HepG2 (cell line): ENCODE data around the gene ZFP1. TPM values are rescaled to one million over a fixed set of nuclear protein-coding genes. Genes with fewer than 3 reads are reported as not detected.
A peak's percentile ranks its signal among the peaks of the same experiment; 100 is the strongest.

Experiments used
- ATAC-seq: fragments of 200-7000 bp; cut with Tn5 transposase; 3 replicates; pipeline ENCODE4 v1.9.1; 2020; ENCODE audit warnings: mild to moderate bottlenecking, moderate library complexity
- BruUV-seq: library from RNA; stranded (reverse); fragments of 400-500 nt; replicated peaks from 2 replicates; lab custom pipeline; 2021; lab: Mats Ljungman, UMichigan
- CTCF ChIA-PET: fragments of 300-600 bp; formaldehyde crosslinking; extraction: SDS; loops from one replicate; lab custom pipeline; 2021; ENCODE audit warnings: low total read pairs, inconsistent platforms, low intra/inter-chr PET ratio; lab: Yijun Ruan, JAX
- POLR2A ChIA-PET: fragments of 350-600 bp; sonication (Branson Sonifier 250); formaldehyde crosslinking; loops from one replicate; lab custom pipeline; 2020; ENCODE audit warnings: antibody characterized with exemption, inconsistent platforms; lab: Yijun Ruan, JAX
- DNase-seq: peaks from one replicate; pipeline ENCODE4 v3.0.0-alpha.2; 2015; ENCODE audit warnings: low spot score
- FAIRE-seq: peaks from 3 replicates; lab custom pipeline; 2011; peaks lifted over from hg19 to GRCh38; lab: Jason Lieb, UNC
- H2AFZ ChIP-seq: one replicate; pipeline ENCODE4 v1.6.1; 2011; ENCODE audit warnings: low read length, inconsistent platforms
- H3K27ac ChIP-seq: fragments of 300-600 bp; 3 replicates; pipeline ENCODE4 v1.8.0; 2011; ENCODE audit warnings: mixed run types, mild to moderate bottlenecking, mixed read lengths, low read length, inconsistent platforms; ENCODE audit not compliant: insufficient read depth; ENCODE audit errors: extremely low read length
- H3K27me3 ChIP-seq, 2 experiments: fragments of 200-600 bp in 1 of 2; 2 replicates in 1 of 2; 3 replicates in 1 of 2; pipeline versions ENCODE4 v1.6.0 to v1.8.0; 2011; ENCODE audit warnings: low read length in 2 of 2, mild to moderate bottlenecking in 2 of 2, moderate library complexity in 2 of 2, inconsistent platforms in 1 of 2; ENCODE audit not compliant: insufficient read depth in 2 of 2, control insufficient read depth in 1 of 2
- H3K36me3 ChIP-seq, 2 experiments: fragments of 200-600 bp in 1 of 2; replicated peaks in 1 of 2; 2 replicates in 1 of 2; 3 replicates in 1 of 2; pipeline versions ENCODE4 v1.5.1 to v1.8.0; 2011; ENCODE audit warnings: low read length in 2 of 2, inconsistent platforms in 1 of 2; ENCODE audit not compliant: insufficient read depth in 2 of 2, control insufficient read depth in 1 of 2
- H3K4me1 ChIP-seq: 2 replicates; pipeline ENCODE4 v1.5.1; 2012; ENCODE audit warnings: low read length, inconsistent platforms; ENCODE audit not compliant: insufficient read depth
- H3K4me2 ChIP-seq: 2 replicates; pipeline ENCODE4 v1.6.0; 2011; ENCODE audit warnings: low read depth, low read length, inconsistent platforms
- H3K4me3 ChIP-seq, 3 experiments: fragments of 200-600 bp in 1 of 3; sonication (generic), shearing (Covaris generic) in 1 of 3; replicated peaks in 1 of 3; 2 replicates each; pipeline ENCODE4 v1.5.1; 2011 to 2016; ENCODE audit warnings: low read length in 3 of 3, inconsistent platforms in 2 of 3, low read depth in 2 of 3, mild to moderate bottlenecking in 2 of 3, control low read depth in 1 of 3, mixed read lengths in 1 of 3; ENCODE audit not compliant: insufficient read depth in 1 of 3
- H3K79me2 ChIP-seq: one replicate; pipeline ENCODE4 v1.6.1; 2011; ENCODE audit warnings: low read length, inconsistent platforms; ENCODE audit not compliant: insufficient read depth
- H3K9ac ChIP-seq: 2 replicates; pipeline ENCODE4 v1.6.0; 2011; ENCODE audit warnings: mild to moderate bottlenecking, low read depth, low read length, inconsistent platforms; ENCODE audit not compliant: insufficient read depth
- H3K9me3 ChIP-seq: 2 replicates; pipeline ENCODE4 v1.5.1; 2012; ENCODE audit warnings: mild to moderate bottlenecking, low read length
- H4K20me1 ChIP-seq: 2 replicates; pipeline ENCODE4 v1.6.0; 2011; ENCODE audit warnings: inconsistent platforms, mild to moderate bottlenecking, low read length, moderate library complexity; ENCODE audit not compliant: insufficient read depth
- CBX1 ChIP-seq: IDR thresholded peaks from one replicate; pipeline ENCODE4 v1.6.1; 2016; ENCODE audit warnings: antibody characterized with exemption, low read depth
- IKZF5 ChIP-seq: IDR thresholded peaks from 2 replicates; pipeline ENCODE4 v1.6.1; 2018; ENCODE audit warnings: missing genetic modification reagents, mild to moderate bottlenecking, missing compliant biosample characterization
- RXRA ChIP-seq: sonication (generic); formaldehyde crosslinking; IDR thresholded peaks from 2 replicates; pipeline ENCODE4 v1.5.1; 2020; ENCODE audit warnings: missing genetic modification reagents
- ZNF878 ChIP-seq: sonication (generic); formaldehyde crosslinking; IDR thresholded peaks from 2 replicates; pipeline ENCODE4 v1.8.1; 2023; ENCODE audit warnings: mild to moderate bottlenecking, missing genetic modification reagents, moderate library complexity
- WGBS: methylation state at CpG from one replicate; pipeline ENCODE4 v1.1.6; 2017; ENCODE audit warnings: low lambda C conversion rate; 5-methylcytosine and 5-hydroxymethylcytosine counted together
- in situ Hi-C: cut with HindIII; loops from 2 replicates; pipeline ENCODE4 v1.10.0; 2017; ENCODE audit warnings: low pct_unique_long_range_greater_than_20kb; ENCODE audit not compliant: extremely low pct_ligation_motif_present
- intact Hi-C: fragments of 100-400 bp; cut with micrococcal nuclease; formaldehyde crosslinking; loops from one replicate; pipeline ENCODE4 v1.10.0; 2022; ENCODE audit not compliant: unreplicated experiment
- polyA plus RNA-seq, 8 experiments: library from polyadenylated mRNA; depleted of rRNA in 3 of 8; stranded (reverse) in 7 of 8; unstranded in 1 of 8; fragments of >200 nt; fragmentation: Illumina TruSeq in 4 of 8; extraction: Trizol in 4 of 8; gene quantifications; 2 replicates each; pipeline versions ENCODE4 v1.2.1 to v1.2.3, GENCODE V29; 2011 to 2016; ENCODE audit warnings: low read depth in 4 of 8, missing spikeins in 1 of 8, mixed read lengths in 1 of 8; ENCODE audit not compliant: insufficient read depth in 1 of 8
- total RNA-seq, 5 experiments: library from RNA; depleted of rRNA; stranded (reverse); fragments of >200 nt; fragmentation: Illumina TruSeq; extraction: Trizol; gene quantifications; 2 replicates each; pipeline ENCODE4 v1.2.3, GENCODE V29; 2016; ENCODE audit warnings: low read depth in 1 of 5

ZFP1 gene
- total and polyA plus RNA-seq, 2 of the 13 experiments (the other 11 are each of a cell fraction or from before 2014, with no cell fraction given): 8.3 to 14.0 TPM

- TF ChIP-seq ZNF878 (CRISPR knock-in tag): no peak
- no peak for TF ChIP-seq CBX1
These were observed 60.0 kb downstream of the ZFP1 start (continued) for GRCh38 chr16:75208242-75208825.

DNA sequence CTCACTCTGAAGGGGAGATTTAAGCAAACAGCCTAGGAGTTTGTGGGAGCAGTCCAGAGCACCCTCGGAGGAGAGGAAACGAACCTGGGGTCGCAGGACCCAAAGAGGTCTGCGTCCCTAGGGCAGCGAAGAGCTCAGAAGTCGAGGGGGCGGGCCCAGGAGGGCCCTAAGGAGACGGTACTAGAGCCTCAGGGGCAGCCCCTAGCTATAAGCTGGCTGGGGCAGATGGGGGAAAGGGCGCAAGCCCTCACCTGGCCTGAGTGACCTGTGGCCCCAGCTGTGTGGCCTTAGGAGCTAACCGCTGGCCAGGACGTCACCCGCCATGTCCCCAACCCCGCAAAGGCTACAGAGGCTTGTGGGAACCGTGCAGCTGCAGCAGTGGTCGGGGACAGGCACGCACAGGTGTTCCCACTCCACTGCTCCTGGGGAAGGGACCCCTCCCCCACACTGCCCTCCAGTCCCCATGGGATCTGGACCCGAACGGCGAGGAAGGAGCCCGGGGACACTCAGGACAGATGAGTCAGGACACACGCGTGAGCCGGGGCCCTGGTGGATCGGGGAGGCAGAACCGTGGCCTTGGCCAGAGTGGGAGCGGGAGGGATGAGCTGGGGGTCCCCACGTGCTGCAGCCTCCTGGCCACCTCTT, 60.7 kb downstream of the ZFP1 start:
- H3K36me3 ChIP-seq: no peaks in the 10 kb centered on the region
- no peak overlapping the region for H3K4me2 ChIP-seq
- no peaks in the 10 kb centered on the region for H3K79me2 ChIP-seq
- no peak overlapping the region for H2AFZ ChIP-seq
- ATAC-seq (peak; percentile 2; the same call in 2 of the 3 replicates), FAIRE-seq (no peak), DNase-seq (no peak)
- intact Hi-C loops: no loop called here
- H4K20me1 ChIP-seq: no peaks in the 10 kb centered on the region
- no peaks in the 10 kb centered on the region for H3K9me3 ChIP-seq
- in situ Hi-C loops: no loop called here
- POLR2A ChIA-PET: interaction anchor here (1.4 kb wide), 1 partner anchor 18 kb away, joined by 4 read pairs; no protein-coding TSS in a partner anchor
- BruUV-seq: no TSS peak
- H3K9ac ChIP-seq: no peak overlapping the region
- no peak overlapping the region; a peak in 1 of 6 replicates for H3K4me3 ChIP-seq
- peaks cover 32 to 74% of the 10 kb centered on the region in 2 experiments for H3K27me3 ChIP-seq
- no peak overlapping the region for H3K27ac ChIP-seq
- 43% methylated on average over 19 of the region's 27 CpGs for WGBS
- peak; percentile 30; the same call in 1 of the 2 replicates for TF ChIP-seq RXRA
- TF ChIP-seq IKZF5 (CRISPR knock-in tag): no peak
- TF ChIP-seq, all 625 proteins: peak for 1
- CTCF ChIA-PET: no interaction called here
- peaks cover 9% of the 10 kb centered on the region; the same call in 1 of the 2 replicates for H3K4me1 ChIP-seq
